Iris pigment epithelial cell (primary cell): ENCODE measurements around the gene SLC24A3.
A peak's percentile ranks its signal among the peaks of the same experiment; 100 is the strongest.

Experiments used
- DNase-seq: peaks from one replicate; pipeline ENCODE4 v3.0.0-alpha.2; 2011; ENCODE audit warnings: low read depth

The SLC24A3 gene

GRCh38 chr20:19552221-19553180 is 340.1 kb downstream of the SLC24A3 start:
- DNase-seq, result no peak

- DNase-seq, result no peak
Observed at GRCh38 chr20:19554666-19555065, 342.2 kb downstream of the SLC24A3 start.

GRCh38 chr20:19555726-19556125 is 343.3 kb downstream of the SLC24A3 start:
- no peak for DNase-seq

- no peak for DNase-seq
Observed at GRCh38 chr20:19557291-19557690, 344.8 kb downstream of the SLC24A3 start.

GRCh38 chr20:19560881-19561480 is 348.5 kb downstream of the SLC24A3 start:
- DNase-seq, result peak; percentile 16

GRCh38 chr20:19562426-19562825 is 350.0 kb downstream of the SLC24A3 start:
- no peak for DNase-seq

- no peak for DNase-seq
Observed at GRCh38 chr20:19564261-19564660, 351.8 kb downstream of the SLC24A3 start.

GRCh38 chr20:19565736-19566135 is 353.3 kb downstream of the SLC24A3 start:
- DNase-seq, result no peak

GRCh38 chr20:19566226-19566945 is 353.9 kb downstream of the SLC24A3 start:
- DNase-seq, result peak; percentile 1

GRCh38 chr20:19568128-19568527 is 355.7 kb downstream of the SLC24A3 start:
- no peak for DNase-seq

GRCh38 chr20:19571996-19572395 is 359.6 kb downstream of the SLC24A3 start:
- DNase-seq, result no peak

- DNase-seq, result no peak
Observed at GRCh38 chr20:19577692-19578091, 365.2 kb downstream of the SLC24A3 start.

GRCh38 chr20:19582782-19583181 is 370.3 kb downstream of the SLC24A3 start:
- DNase-seq, result no peak

- DNase-seq, result peak; percentile 49
Observed at GRCh38 chr20:19583532-19584175, 371.2 kb downstream of the SLC24A3 start.

GRCh38 chr20:19588241-19588640 is 375.8 kb downstream of the SLC24A3 start:
- DNase-seq, result no peak

GRCh38 chr20:19588732-19589131 is 376.3 kb downstream of the SLC24A3 start:
- DNase-seq, result no peak

GRCh38 chr20:19589787-19590362 is 377.4 kb downstream of the SLC24A3 start:
- no peak for DNase-seq

- no peak for DNase-seq
Observed at GRCh38 chr20:19590382-19590781, 377.9 kb downstream of the SLC24A3 start.

GRCh38 chr20:19593762-19594161 is 381.3 kb downstream of the SLC24A3 start:
- no peak for DNase-seq

- no peak for DNase-seq
Observed at GRCh38 chr20:19594896-19595295, 382.5 kb downstream of the SLC24A3 start.

GRCh38 chr20:19598117-19598850 is 385.8 kb downstream of the SLC24A3 start:
- DNase-seq, result no peak
